Uterus (tissue), 4 donors: ENCODE results near the gene CXCR5. TPM values are rescaled to one million over a fixed set of nuclear protein-coding genes. Genes with fewer than 3 reads are reported as not detected.
A peak's percentile ranks its signal among the peaks of the same experiment; 100 is the strongest.

Source experiments
- DNase-seq, 2 donors: peaks; one replicate each; pipeline ENCODE4 v3.0.0-alpha.2; 2019 to 2020
- H3K27ac ChIP-seq, 2 donors: fragments of 200-600 bp; sonication (generic); 1 replicate in 1 of 2; 2 replicates in 1 of 2; pipeline ENCODE4 v1.5.1; 2016 to 2018
- H3K27me3 ChIP-seq, 2 donors: fragments of 200-600 bp; sonication (generic); one replicate each; pipeline ENCODE4 v1.5.1; 2018 to 2019; ENCODE audit warnings: control low read depth in 1 of 2
- H3K36me3 ChIP-seq, 2 donors: fragments of 200-600 bp; sonication (generic); one replicate each; pipeline ENCODE4 v1.5.1; 2019; ENCODE audit warnings: control low read depth in 1 of 2
- H3K4me1 ChIP-seq, 2 donors: fragments of 200-600 bp; sonication (generic); one replicate each; pipeline ENCODE4 v1.5.1; 2018 to 2019; ENCODE audit warnings: control low read depth in 1 of 2
- H3K4me3 ChIP-seq, 2 donors: fragments of 200-600 bp; sonication (generic); 1 replicate in 1 of 2; 2 replicates in 1 of 2; pipeline ENCODE4 v1.5.1; 2018 to 2019; ENCODE audit warnings: mild to moderate bottlenecking in 1 of 2
- H3K9me3 ChIP-seq, 2 donors: fragments of 200-600 bp; sonication (generic); one replicate each; pipeline ENCODE4 v1.5.1; 2019; ENCODE audit warnings: control low read depth in 1 of 2
- CTCF ChIP-seq, 4 experiments: fragments of 200-600 bp in 2 of 4; fragments of 450-650 bp in 2 of 4; sonication (generic) in 2 of 4; IDR thresholded peaks; one replicate each; pipeline ENCODE4 v1.5.1; 2016 to 2019; ENCODE audit warnings: antibody characterized with exemption in 4 of 4, mild to moderate bottlenecking in 2 of 4, moderate library complexity in 1 of 4
- POLR2A ChIP-seq, 2 donors: fragments of 450-650 bp; IDR thresholded peaks; one replicate each; pipeline ENCODE4 v1.6.1; 2016; ENCODE audit warnings: antibody characterized with exemption in 2 of 2, mild to moderate bottlenecking in 1 of 2, moderate library complexity in 1 of 2
- intact Hi-C: fragments of 100-400 bp; cut with DNase I; formaldehyde crosslinking; loops from one replicate; pipeline ENCODE4 v1.15.1; 2023; ENCODE audit warnings: low total_unique reads
- total RNA-seq, 4 donors: library from RNA; depleted of rRNA in 3 of 4; stranded (reverse); fragments of >200 nt in 3 of 4; gene quantifications; one replicate each; pipeline versions ENCODE4 v1.1.0 to v1.2.4, GENCODE V29; 2014 to 2023
- donor health status: DM: yes; HTN: yes; CAD: no.

Gene CXCR5
- total RNA-seq, 4 donors from 2014 or later = 0.14 TPM; not detected in 3

- no peak overlapping the region for H3K27ac ChIP-seq
- H3K9me3 ChIP-seq = no peaks in the 10 kb centered on the region
- H3K36me3 ChIP-seq = no peaks in the 10 kb centered on the region
- peak in 1 of 2 donors; percentile 20 for DNase-seq
- H3K27me3 ChIP-seq = no peaks in the 10 kb centered on the region
- no peaks in the 10 kb centered on the region for H3K4me1 ChIP-seq
- H3K4me3 ChIP-seq = no peak overlapping the region
- intact Hi-C loops = no loop called here
- TF ChIP-seq CTCF (IDR thresholded peaks at IDR 0.05) = no peak
- TF ChIP-seq POLR2A (IDR thresholded peaks at IDR 0.05) = no peak
Observed at GRCh38 chr11:118897721-118898310, 14.1 kb downstream of the CXCR5 start.

DNA sequence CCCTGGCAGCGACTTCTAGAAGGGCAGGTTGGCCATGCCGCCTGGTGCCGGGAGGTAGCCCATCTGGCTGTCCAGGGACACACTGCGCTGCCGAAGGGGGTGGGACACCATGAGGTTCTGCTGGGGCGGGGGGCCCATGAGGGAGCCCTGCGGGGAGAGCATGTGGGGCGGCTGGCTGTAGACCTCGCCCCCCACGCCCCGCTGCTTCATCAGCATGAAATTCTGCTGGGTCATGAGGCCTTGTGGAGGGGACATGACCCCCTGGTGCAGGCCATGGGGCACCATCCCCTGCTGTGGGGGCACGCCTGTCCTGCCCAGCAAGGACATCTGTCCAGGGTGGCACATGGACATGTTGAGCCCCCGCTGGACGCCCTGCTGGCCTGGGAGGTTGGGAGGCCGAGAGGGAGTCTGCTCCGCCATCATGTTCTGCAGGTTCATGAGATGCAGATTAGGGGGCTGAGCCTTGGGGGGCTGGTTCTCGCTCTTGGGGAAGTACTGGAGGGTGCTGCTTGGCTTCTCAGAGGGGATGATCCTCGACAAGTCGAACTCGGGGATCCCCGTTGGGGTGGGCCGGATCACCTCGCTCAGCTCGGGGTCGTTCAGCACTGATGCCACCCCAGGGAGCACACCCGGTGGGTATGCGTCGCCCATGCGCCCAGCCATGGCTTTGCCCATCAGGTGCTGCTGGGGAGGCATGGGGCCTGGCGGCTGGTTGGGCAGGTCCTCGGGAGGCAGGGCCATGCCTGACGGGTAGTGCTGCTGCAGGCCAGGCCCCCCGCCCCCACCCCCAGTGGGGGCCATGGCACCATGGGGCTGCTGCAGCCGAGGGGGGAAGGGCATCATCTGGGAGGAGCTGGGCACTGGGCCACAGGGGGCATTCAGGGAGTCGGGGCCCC lies 15.0 kb downstream of the CXCR5 start:
- intact Hi-C loops = no loop called here
- H3K4me3 ChIP-seq = no peak overlapping the region
- H3K27me3 ChIP-seq = no peaks in the 10 kb centered on the region
- H3K9me3 ChIP-seq = no peaks in the 10 kb centered on the region
- TF ChIP-seq POLR2A (IDR thresholded peaks at IDR 0.05) (no peak), CTCF (IDR thresholded peaks at IDR 0.05) (no peak)
- no peak overlapping the region for H3K27ac ChIP-seq
- H3K36me3 ChIP-seq = no peaks in the 10 kb centered on the region
- DNase-seq = no peak
- no peaks in the 10 kb centered on the region for H3K4me1 ChIP-seq

DNA sequence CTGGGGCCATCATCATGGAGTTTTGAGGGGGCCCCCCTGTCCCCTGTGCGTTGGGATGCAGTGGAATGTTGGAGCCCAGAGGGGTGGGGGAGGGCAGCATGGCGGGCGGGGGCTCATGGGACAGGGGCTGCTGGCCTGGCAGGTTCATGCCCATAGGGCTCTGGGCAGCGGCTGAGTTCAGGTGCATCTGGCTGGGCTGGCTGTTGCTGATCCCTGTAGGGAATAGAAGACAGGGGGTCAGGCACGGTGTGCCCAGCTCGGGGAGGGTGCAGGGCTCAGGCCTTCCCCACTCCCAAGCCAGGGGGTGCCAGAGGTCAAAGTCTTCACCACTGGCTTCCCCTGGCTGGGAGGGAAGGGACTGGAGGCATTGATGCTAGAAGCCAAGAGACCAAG lies 15.6 kb downstream of the CXCR5 start:
- no peak for DNase-seq
- no peaks in the 10 kb centered on the region for H3K9me3 ChIP-seq
- no peak overlapping the region for H3K27ac ChIP-seq
- no peak overlapping the region for H3K4me3 ChIP-seq
- intact Hi-C loops = no loop called here
- H3K4me1 ChIP-seq = no peaks in the 10 kb centered on the region
- TF ChIP-seq CTCF (IDR thresholded peaks at IDR 0.05) = no peak
- no peak for TF ChIP-seq POLR2A (IDR thresholded peaks at IDR 0.05)
- H3K27me3 ChIP-seq = no peaks in the 10 kb centered on the region
- H3K36me3 ChIP-seq = no peaks in the 10 kb centered on the region

DNA sequence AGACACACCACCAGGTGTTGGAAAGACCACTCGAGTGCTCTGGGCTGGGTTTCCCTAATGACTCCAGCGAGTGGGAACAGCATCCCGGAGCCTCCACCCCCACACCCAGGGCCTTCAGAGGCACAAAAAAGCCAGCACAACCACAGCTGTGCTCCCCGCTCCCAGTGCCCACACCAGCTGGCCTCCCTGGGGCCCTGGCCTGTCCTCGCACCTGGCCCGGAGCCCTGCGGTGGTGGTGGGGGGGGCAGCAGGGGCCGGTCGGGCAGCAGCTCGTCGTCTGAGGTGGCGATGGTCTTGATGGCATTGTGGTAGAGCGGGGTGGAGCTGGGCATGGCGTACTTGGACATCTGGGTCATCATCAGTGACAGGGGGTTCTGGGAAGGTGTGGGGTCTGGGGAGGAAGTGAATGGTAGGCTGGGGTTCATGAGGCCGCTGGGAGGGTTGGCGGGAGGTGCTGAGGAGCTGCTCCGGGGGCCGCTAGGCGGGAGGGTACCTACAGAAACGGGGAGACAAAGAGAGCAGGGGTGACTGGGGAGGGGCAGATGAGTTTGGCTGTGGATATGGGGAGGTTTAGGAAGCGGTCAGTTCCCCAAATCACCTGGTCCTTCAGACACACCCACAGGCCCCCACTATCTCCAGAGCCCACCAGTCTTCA lies 16.1 kb downstream of the CXCR5 start:
- intact Hi-C loops = loop anchor here (10.0 kb wide), 1 partner anchor 55 kb away; the partner anchor contains the start of gene UPK2
- TF ChIP-seq POLR2A (IDR thresholded peaks at IDR 0.05) (no peak), CTCF (IDR thresholded peaks at IDR 0.05) (no peak)
- Histone ChIP-seq H3K4me1 (no peaks in the 10 kb centered on the region), H3K4me3 (no peak overlapping the region), H3K27me3 (no peaks in the 10 kb centered on the region), H3K9me3 (no peaks in the 10 kb centered on the region), H3K36me3 (no peaks in the 10 kb centered on the region), H3K27ac (no peak overlapping the region)
- DNase-seq = no peak
